Activated CD4-positive, alpha-beta T cell treated with anti-CD3 and anti-CD28 coated beads, Interleukin-2, amount 50 U/mL, for 16 hours (primary cell): ENCODE data around the gene CPSF4L.
"Not testable (repeated sequence)": the region's sequence is repeated elsewhere in the genome, so short reads cannot be mapped to it uniquely, and the experiment has no call there.

Experiments used
- DNase-seq: peaks from one replicate; pipeline ENCODE4 v3.0.0-alpha.2; 2020

The CPSF4L gene

GRCh38 chr17:73261617-73261951 lies at the start of gene CPSF4L:
Gene CPSF4L, minus strand, starts transcription at chr17:73261880. Its CDS starts 62 bp downstream, at chr17:73261818.
- no peak for DNase-seq

- no peak for DNase-seq
Measured at GRCh38 chr17:73311428-73311780, 49.7 kb upstream of the CPSF4L start.

GRCh38 chr17:73309727-73310596 lies 48.3 kb upstream of the CPSF4L start:
- no peak for DNase-seq

- DNase-seq: not testable (repeated sequence)
Measured at GRCh38 chr17:73308959-73309358, 47.3 kb upstream of the CPSF4L start.

- DNase-seq: no peak
Measured at GRCh38 chr17:73308017-73308823, 46.5 kb upstream of the CPSF4L start.

- no peak for DNase-seq
Measured at GRCh38 chr17:73307130-73307529, 45.5 kb upstream of the CPSF4L start.

GRCh38 chr17:73305845-73306836 lies 44.5 kb upstream of the CPSF4L start:
- no peak for DNase-seq

GRCh38 chr17:73304971-73305812 lies 43.5 kb upstream of the CPSF4L start:
- DNase-seq: no peak

- no peak for DNase-seq
Measured at GRCh38 chr17:73304438-73304837, 42.8 kb upstream of the CPSF4L start.

- DNase-seq: no peak
Measured at GRCh38 chr17:73302189-73302588, 40.5 kb upstream of the CPSF4L start.

GRCh38 chr17:73301369-73301768 lies 39.7 kb upstream of the CPSF4L start:
- DNase-seq: no peak

- DNase-seq: no peak
Measured at GRCh38 chr17:73300392-73300791, 38.7 kb upstream of the CPSF4L start.

GRCh38 chr17:73297934-73298861 lies 36.5 kb upstream of the CPSF4L start:
- DNase-seq: no peak

- DNase-seq: no peak
Measured at GRCh38 chr17:73293480-73293911, 31.8 kb upstream of the CPSF4L start.

GRCh38 chr17:73293031-73293430 lies 31.4 kb upstream of the CPSF4L start:
- no peak for DNase-seq

GRCh38 chr17:73292031-73292531 lies 30.4 kb upstream of the CPSF4L start:
- no peak for DNase-seq

- peak; percentile 14 for DNase-seq
Measured at GRCh38 chr17:73291260-73291801, 29.7 kb upstream of the CPSF4L start.

GRCh38 chr17:73290399-73291259 lies 28.9 kb upstream of the CPSF4L start:
- DNase-seq: no peak
